Fibroblast of lung (primary cell): ENCODE data around the gene SKIC8.

ENCODE experiments used
- EZH2 ChIP-seq: IDR thresholded peaks from 2 replicates; pipeline ENCODE4 v1.5.1; 2012; ENCODE audit warnings: low read length, control low read depth, mild to moderate bottlenecking; ENCODE audit errors: missing control alignments
- TF ChIP-seq, protein P1 (sequence below), 2 donors: IDR thresholded peaks in 1 of 2; conservative IDR thresholded peaks in 1 of 2; 1 replicate in 1 of 2; 2 replicates in 1 of 2; pipeline ENCODE4 v1.5.1; 2011 to 2012; ENCODE audit warnings: low read length in 2 of 2, control low read depth in 1 of 2, inconsistent platforms in 1 of 2, low read depth in 1 of 2, mild to moderate bottlenecking in 1 of 2

- TF ChIP-seq, protein P1, sequence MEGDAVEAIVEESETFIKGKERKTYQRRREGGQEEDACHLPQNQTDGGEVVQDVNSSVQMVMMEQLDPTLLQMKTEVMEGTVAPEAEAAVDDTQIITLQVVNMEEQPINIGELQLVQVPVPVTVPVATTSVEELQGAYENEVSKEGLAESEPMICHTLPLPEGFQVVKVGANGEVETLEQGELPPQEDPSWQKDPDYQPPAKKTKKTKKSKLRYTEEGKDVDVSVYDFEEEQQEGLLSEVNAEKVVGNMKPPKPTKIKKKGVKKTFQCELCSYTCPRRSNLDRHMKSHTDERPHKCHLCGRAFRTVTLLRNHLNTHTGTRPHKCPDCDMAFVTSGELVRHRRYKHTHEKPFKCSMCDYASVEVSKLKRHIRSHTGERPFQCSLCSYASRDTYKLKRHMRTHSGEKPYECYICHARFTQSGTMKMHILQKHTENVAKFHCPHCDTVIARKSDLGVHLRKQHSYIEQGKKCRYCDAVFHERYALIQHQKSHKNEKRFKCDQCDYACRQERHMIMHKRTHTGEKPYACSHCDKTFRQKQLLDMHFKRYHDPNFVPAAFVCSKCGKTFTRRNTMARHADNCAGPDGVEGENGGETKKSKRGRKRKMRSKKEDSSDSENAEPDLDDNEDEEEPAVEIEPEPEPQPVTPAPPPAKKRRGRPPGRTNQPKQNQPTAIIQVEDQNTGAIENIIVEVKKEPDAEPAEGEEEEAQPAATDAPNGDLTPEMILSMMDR (conservative IDR thresholded peaks at IDR 0.05 in 1 of 2, IDR thresholded peaks at IDR 0.05 in 1 of 2; ENCODE audit: low read depth in 1 of 2, low read length in 2 of 2) = no peak
- TF ChIP-seq EZH2 = no peak
Measured at GRCh38 chr15:78236491-78236890, 62.9 kb downstream of the SKIC8 start.
